SK-N-SH (cell line): ENCODE measurements around the gene CABLES2. TPM values are rescaled to one million over a fixed set of nuclear protein-coding genes. Genes with fewer than 3 reads are reported as not detected.

Source experiments
- CTCF ChIA-PET: fragments of 300-600, 350-600 bp; formaldehyde crosslinking; extraction: SDS; loops from one replicate; lab custom pipeline; 2021; lab: Yijun Ruan, JAX
- POLR2A ChIA-PET: fragments of 350-600 bp; sonication (Branson Sonifier 250); formaldehyde crosslinking; extraction: SDS; loops from one replicate; lab custom pipeline; 2020; ENCODE audit warnings: antibody characterized with exemption, inconsistent platforms; lab: Yijun Ruan, JAX
- DNase-seq: peaks from one replicate; pipeline ENCODE4 v3.0.0; 2012
- H2AFZ ChIP-seq: fragments of 200-600 bp; sonication (generic); 2 replicates; pipeline ENCODE4 v1.8.1; 2016; ENCODE audit warnings: antibody characterized with exemption, mild to moderate bottlenecking, low read depth
- H3F3A ChIP-seq: fragments of 200-600 bp; sonication (generic); replicated peaks from 2 replicates; pipeline ENCODE3; 2016; ENCODE audit warnings: antibody characterized with exemption, mild to moderate bottlenecking; ENCODE audit not compliant: insufficient read depth
- H3K27ac ChIP-seq, 2 experiments: fragments of 200-500 bp in 1 of 2; fragments of 200-600 bp in 1 of 2; sonication (Bioruptor generic) in 1 of 2; sonication (generic), shearing (Covaris generic) in 1 of 2; 2 replicates each; pipeline versions ENCODE4 v1.5.1 to v1.6.1; 2014 to 2016; ENCODE audit warnings: low read depth in 2 of 2, inconsistent platforms in 1 of 2, low read length in 1 of 2, mild to moderate bottlenecking in 1 of 2, mixed read lengths in 1 of 2
- H3K27me3 ChIP-seq: fragments of 200-600 bp; sonication (generic), shearing (Covaris generic); 2 replicates; pipeline ENCODE4 v1.6.1; 2016; ENCODE audit warnings: mixed run types; ENCODE audit not compliant: insufficient read depth
- H3K36me3 ChIP-seq, 2 experiments: fragments of 200-500 bp in 1 of 2; fragments of 200-600 bp in 1 of 2; sonication (Bioruptor generic) in 1 of 2; sonication (generic) in 1 of 2; replicated peaks in 1 of 2; 2 replicates each; pipeline versions ENCODE3 to v1.5.1; 2014 to 2016; ENCODE audit warnings: low read length in 1 of 2, mild to moderate bottlenecking in 1 of 2; ENCODE audit not compliant: insufficient read depth in 2 of 2, control insufficient read depth in 1 of 2
- H3K4me1 ChIP-seq, 2 experiments: fragments of 200-500 bp in 1 of 2; fragments of 200-600 bp in 1 of 2; sonication (Bioruptor generic) in 1 of 2; sonication (generic), shearing (Covaris generic) in 1 of 2; 2 replicates each; pipeline versions ENCODE4 v1.5.1 to v1.6.1; 2014 to 2016; ENCODE audit warnings: low read depth in 1 of 2, low read length in 1 of 2, mixed run types in 1 of 2; ENCODE audit not compliant: insufficient read depth in 2 of 2, control insufficient read depth in 1 of 2
- H3K4me2 ChIP-seq: fragments of 200-600 bp; sonication (generic), shearing (Covaris generic); 2 replicates; pipeline ENCODE4 v1.6.1; 2017; ENCODE audit warnings: mixed run types
- H3K4me3 ChIP-seq, 2 experiments: fragments of 200-500 bp in 1 of 2; fragments of 200-600 bp in 1 of 2; sonication (Bioruptor generic) in 1 of 2; sonication (generic), shearing (Covaris generic) in 1 of 2; 2 replicates each; pipeline versions ENCODE4 v1.5.1 to v1.8.1; 2014 to 2016; ENCODE audit warnings: low read depth in 2 of 2, inconsistent platforms in 1 of 2, low read length in 1 of 2, mild to moderate bottlenecking in 1 of 2, mixed read lengths in 1 of 2, moderate library complexity in 1 of 2
- H3K79me2 ChIP-seq: fragments of 200-600 bp; sonication (generic); 2 replicates; pipeline ENCODE4 v1.8.1; 2017; ENCODE audit warnings: mild to moderate bottlenecking; ENCODE audit not compliant: insufficient read depth
- H3K9ac ChIP-seq: fragments of 200-600 bp; sonication (generic); 2 replicates; pipeline ENCODE4 v1.6.1; 2017; ENCODE audit warnings: mixed run types
- H3K9me2 ChIP-seq: fragments of 200-600 bp; sonication (generic); 2 replicates; pipeline ENCODE4 v1.6.1; 2017; ENCODE audit warnings: mixed run types
- H3K9me3 ChIP-seq: fragments of 200-600 bp; sonication (generic); 2 replicates; pipeline ENCODE4 v1.6.1; 2017; ENCODE audit warnings: mixed run types, mild to moderate bottlenecking, moderate library complexity
- H4K20me1 ChIP-seq: fragments of 200-600 bp; sonication (generic); 2 replicates; pipeline ENCODE4 v1.6.1; 2017; ENCODE audit warnings: mild to moderate bottlenecking, mixed run types; ENCODE audit not compliant: insufficient read depth
- GATA2 ChIP-seq: sonication (generic); formaldehyde crosslinking; IDR thresholded peaks from 2 replicates; pipeline ENCODE4 v1.5.0; 2020; ENCODE audit warnings: mild to moderate bottlenecking, missing genetic modification reagents
- IRF3 ChIP-seq: fragments of 150-350 bp; IDR thresholded peaks from 2 replicates; pipeline ENCODE4 v1.6.1; 2016; ENCODE audit warnings: mild to moderate bottlenecking, low read depth, low read length
- RCOR1 ChIP-seq: fragments of 150-350 bp; IDR thresholded peaks from 2 replicates; pipeline ENCODE4 v1.6.1; 2017; ENCODE audit warnings: antibody characterized with exemption, low read length
- RFX5 ChIP-seq: IDR thresholded peaks from 2 replicates; pipeline ENCODE4 v1.6.1; 2012; ENCODE audit warnings: mild to moderate bottlenecking, improper control_type of control experiment, low read length
- ZBTB33 ChIP-seq: IDR thresholded peaks from 2 replicates; pipeline ENCODE4 v1.4.0; 2012; ENCODE audit warnings: low read depth, borderline replicate concordance
- WGBS: methylation state at CpG from one replicate; pipeline ENCODE4 v1.1.6; 2017; ENCODE audit warnings: low lambda C conversion rate; 5-methylcytosine and 5-hydroxymethylcytosine counted together
- polyA plus RNA-seq, 3 experiments: library from polyadenylated mRNA; depleted of rRNA; stranded (reverse); fragments of >200 nt; gene quantifications; 2 replicates each; pipeline ENCODE4 v1.2.3, GENCODE V29; 2012

The CABLES2 gene
- polyA plus RNA-seq, 1 of the 3 experiments (the other 2 are of a cell fraction), result 4.8 TPM

- ChIA-PET POLR2A (no interaction called here), CTCF (interaction anchor here (1.1 to 1.8 kb wide), 2 partner anchors 13 to 15 kb away, joined by 3 to 6 read pairs; no protein-coding TSS in a partner anchor)
- no peak overlapping the region for H2AFZ ChIP-seq
These were observed 8.8 kb downstream of the CABLES2 start for GRCh38 chr20:62398120-62398821.

GRCh38 chr20:62396367-62397239 is 10.5 kb downstream of the CABLES2 start:
- Histone ChIP-seq H3K4me3 (no peak overlapping the region), H3F3A (no peaks in the 10 kb centered on the region), H3K4me2 (no peak overlapping the region), H4K20me1 (no peaks in the 10 kb centered on the region), H3K27me3 (no peaks in the 10 kb centered on the region), H3K36me3 (peaks cover 0 to under 1% of the 10 kb centered on the region in 2 experiments), H3K4me1 (no peaks in the 10 kb centered on the region), H3K9me3 (no peaks in the 10 kb centered on the region), H3K27ac (no peak overlapping the region), H3K79me2 (no peaks in the 10 kb centered on the region), H2AFZ (no peak overlapping the region), H3K9ac (no peak overlapping the region), H3K9me2 (no peaks in the 10 kb centered on the region)
- no peak for TF ChIP-seq RCOR1
- POLR2A ChIA-PET, result no interaction called here
- no peak for DNase-seq
- CTCF ChIA-PET, result interaction anchor here (0.6 to 1.8 kb wide), 3 partner anchors 9 to 78 kb away, joined by 3 to 6 read pairs (median 4); no protein-coding TSS in a partner anchor
- WGBS, result 94% methylated on average over 25 of the region's 35 CpGs

More at GRCh38 chr20:62398120-62398821, 8.8 kb downstream of the CABLES2 start:
- Histone ChIP-seq H3K79me2 (no peaks in the 10 kb centered on the region), H3K9me3 (no peaks in the 10 kb centered on the region), H3K9ac (no peak overlapping the region), H3K4me3 (no peak overlapping the region), H4K20me1 (no peaks in the 10 kb centered on the region), H3K4me2 (no peak overlapping the region), H3F3A (no peaks in the 10 kb centered on the region), H3K9me2 (no peaks in the 10 kb centered on the region), H3K36me3 (no peaks in the 10 kb centered on the region), H3K27ac (no peak overlapping the region), H3K4me1 (peaks cover 0 to 11% of the 10 kb centered on the region in 2 experiments; a peak in 1 of 4 replicates), H3K27me3 (no peaks in the 10 kb centered on the region)
- WGBS, result 88% methylated on average over 15 of the region's 19 CpGs
- TF ChIP-seq GATA2 (CRISPR knock-in tag), result no peak
- TF ChIP-seq IRF3, result no peak
- no peak for TF ChIP-seq RFX5
- TF ChIP-seq ZBTB33, result no peak
- no peak for DNase-seq
